Measurements from ENCODE around the gene BCL6B.
A peak's percentile ranks its signal among the peaks of the same experiment; 100 is the strongest.

Gene BCL6B

GRCh38 chr17:7014995-7015958 lies 7.6 kb upstream of the BCL6B start:
- H3K9me3 ChIP-seq (ENCODE audit: low read depth, low read length): no peaks in the 10 kb centered on the region
- H3K36me3 ChIP-seq (ENCODE audit: insufficient read depth, low read length): no peaks in the 10 kb centered on the region; the same call in 1 of the 2 replicates
- no peak for DNase-seq (ENCODE audit: low read depth, low spot score)
- peak overlapping the region; percentile 69 for H3K27ac ChIP-seq
- H3K4me3 ChIP-seq: peak overlapping the region; percentile 91
- TF ChIP-seq POLR2AphosphoS5 (IDR thresholded peaks at IDR 0.05; ENCODE audit: borderline replicate concordance, low read depth, low read length) (no peak; the same call in 1 of the 2 replicates), EZH2 (IDR thresholded peaks at IDR 0.05) (no peak), FOXP2 (optimal IDR thresholded peaks at IDR 0.05; ENCODE audit: control extremely low read depth, extremely low read length, insufficient read depth) (no peak)
- peak overlapping the region; percentile 97 for H3K9ac ChIP-seq (ENCODE audit: insufficient read length)

GRCh38 chr17:7016418-7016817 lies 6.4 kb upstream of the BCL6B start:
- H3K27ac ChIP-seq: no peak overlapping the region
- DNase-seq (ENCODE audit: low read depth, low spot score): no peak
- H3K9ac ChIP-seq (ENCODE audit: insufficient read length): no peak overlapping the region
- no peaks in the 10 kb centered on the region; the same call in 1 of the 2 replicates for H3K36me3 ChIP-seq (ENCODE audit: insufficient read depth, low read length)
- H3K4me3 ChIP-seq: no peak overlapping the region
- no peaks in the 10 kb centered on the region for H3K9me3 ChIP-seq (ENCODE audit: low read depth, low read length)
- no peak for TF ChIP-seq FOXP2 (optimal IDR thresholded peaks at IDR 0.05; ENCODE audit: control extremely low read depth, extremely low read length, insufficient read depth)
- no peak for TF ChIP-seq EZH2 (IDR thresholded peaks at IDR 0.05)
- no peak for TF ChIP-seq POLR2AphosphoS5 (IDR thresholded peaks at IDR 0.05; ENCODE audit: borderline replicate concordance, low read depth, low read length)

GRCh38 chr17:7016886-7017826 lies 5.7 kb upstream of the BCL6B start:
- H3K36me3 ChIP-seq (ENCODE audit: insufficient read depth, low read length): no peaks in the 10 kb centered on the region; the same call in 1 of the 2 replicates
- no peak overlapping the region for H3K9ac ChIP-seq (ENCODE audit: insufficient read length)
- TF ChIP-seq FOXP2 (optimal IDR thresholded peaks at IDR 0.05; ENCODE audit: control extremely low read depth, extremely low read length, insufficient read depth) (no peak), POLR2AphosphoS5 (IDR thresholded peaks at IDR 0.05; ENCODE audit: borderline replicate concordance, low read depth, low read length) (no peak), EZH2 (IDR thresholded peaks at IDR 0.05) (no peak)
- DNase-seq (ENCODE audit: low read depth, low spot score): no peak
- H3K4me3 ChIP-seq: no peak overlapping the region
- H3K9me3 ChIP-seq (ENCODE audit: low read depth, low read length): no peaks in the 10 kb centered on the region
- 0 out of 2 replicates have a peak overlapping the region, but pooled peaks have one; percentile 57 for H3K27ac ChIP-seq

GRCh38 chr17:7017827-7018200 lies 5.0 kb upstream of the BCL6B start:
- TF ChIP-seq EZH2 (IDR thresholded peaks at IDR 0.05) (no peak), FOXP2 (optimal IDR thresholded peaks at IDR 0.05; ENCODE audit: control extremely low read depth, extremely low read length, insufficient read depth) (no peak), POLR2AphosphoS5 (IDR thresholded peaks at IDR 0.05; ENCODE audit: borderline replicate concordance, low read depth, low read length) (no peak)

GRCh38 chr17:7018331-7018964 lies 4.4 kb upstream of the BCL6B start:
- Histone ChIP-seq H3K36me3 (ENCODE audit: insufficient read depth, low read length) (no peaks in the 10 kb centered on the region; the same call in 1 of the 2 replicates), H3K27ac (no peak overlapping the region), H3K4me3 (no peak overlapping the region), H3K9me3 (ENCODE audit: low read depth, low read length) (no peaks in the 10 kb centered on the region), H3K9ac (ENCODE audit: insufficient read length) (no peak overlapping the region)
- TF ChIP-seq EZH2 (IDR thresholded peaks at IDR 0.05) (no peak), FOXP2 (optimal IDR thresholded peaks at IDR 0.05; ENCODE audit: control extremely low read depth, extremely low read length, insufficient read depth) (no peak), POLR2AphosphoS5 (IDR thresholded peaks at IDR 0.05; ENCODE audit: borderline replicate concordance, low read depth, low read length) (no peak)
- DNase-seq (ENCODE audit: low read depth, low spot score): no peak

More at GRCh38 chr17:7017827-7018200, 5.0 kb upstream of the BCL6B start:
- Histone ChIP-seq H3K9me3 (ENCODE audit: low read depth, low read length) (no peaks in the 10 kb centered on the region), H3K27ac (no peak overlapping the region), H3K9ac (ENCODE audit: insufficient read length) (no peak overlapping the region), H3K36me3 (ENCODE audit: insufficient read depth, low read length) (no peaks in the 10 kb centered on the region; the same call in 1 of the 2 replicates), H3K4me3 (no peak overlapping the region)
- no peak for DNase-seq (ENCODE audit: low read depth, low spot score)

GRCh38 chr17:7019367-7019766 lies 3.5 kb upstream of the BCL6B start:
- DNase-seq (ENCODE audit: low read depth, low spot score): no peak
- Histone ChIP-seq H3K4me3 (peak overlapping the region; percentile 54; the same call in 1 of the 2 replicates), H3K9me3 (ENCODE audit: low read depth, low read length) (no peaks in the 10 kb centered on the region), H3K36me3 (ENCODE audit: insufficient read depth, low read length) (no peaks in the 10 kb centered on the region; the same call in 1 of the 2 replicates), H3K27ac (no peak overlapping the region), H3K9ac (ENCODE audit: insufficient read length) (peak overlapping the region; percentile 16)
- TF ChIP-seq EZH2 (IDR thresholded peaks at IDR 0.05) (no peak), POLR2AphosphoS5 (IDR thresholded peaks at IDR 0.05; ENCODE audit: borderline replicate concordance, low read depth, low read length) (no peak), FOXP2 (optimal IDR thresholded peaks at IDR 0.05; ENCODE audit: control extremely low read depth, extremely low read length, insufficient read depth) (no peak)

GRCh38 chr17:7019839-7020519 lies 2.9 kb upstream of the BCL6B start:
- peak overlapping the region; percentile 54 for H3K4me3 ChIP-seq
- no peak for TF ChIP-seq EZH2 (IDR thresholded peaks at IDR 0.05)
- no peak for TF ChIP-seq POLR2AphosphoS5 (IDR thresholded peaks at IDR 0.05; ENCODE audit: borderline replicate concordance, low read depth, low read length)
- no peak for TF ChIP-seq FOXP2 (optimal IDR thresholded peaks at IDR 0.05; ENCODE audit: control extremely low read depth, extremely low read length, insufficient read depth)
- DNase-seq (ENCODE audit: low read depth, low spot score): no peak
- no peak overlapping the region for H3K27ac ChIP-seq
- H3K9ac ChIP-seq (ENCODE audit: insufficient read length): peak overlapping the region; percentile 16
- no peaks in the 10 kb centered on the region for H3K9me3 ChIP-seq (ENCODE audit: low read depth, low read length)
- H3K36me3 ChIP-seq (ENCODE audit: insufficient read depth, low read length): no peaks in the 10 kb centered on the region; the same call in 1 of the 2 replicates

Data from SK-N-MC (cell line).